Stimulated activated CD8-positive, alpha-beta memory T cell treated with anti-CD3 and anti-CD28 coated beads, Interleukin-4, amount 100 ng/mL, for 48 hours (primary cell): ENCODE measurements around the gene TBPL1.

Source experiments
- DNase-seq: peaks from one replicate; pipeline ENCODE4 v3.0.0-alpha.2; 2020

Gene TBPL1

DNA sequence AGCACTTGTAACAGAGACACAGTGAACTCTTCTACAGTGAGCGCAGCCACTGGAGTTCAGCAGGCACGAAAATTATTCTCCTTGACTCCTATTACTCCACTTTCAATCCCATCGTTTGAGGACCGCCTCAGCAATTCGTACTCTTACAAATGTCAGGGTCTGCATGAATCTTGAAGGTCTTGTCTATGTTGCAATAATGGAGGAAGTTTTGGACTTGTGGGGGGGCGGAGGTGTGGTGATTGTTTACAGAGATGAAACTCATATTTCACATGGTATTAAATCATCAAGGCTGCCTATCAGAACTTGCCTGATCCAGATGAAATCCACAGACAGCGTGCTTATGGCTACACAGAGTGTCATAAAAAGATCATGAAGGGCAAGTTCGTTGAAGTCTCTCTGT, 57.4 kb downstream of the TBPL1 start:
- DNase-seq, result no peak

DNA sequence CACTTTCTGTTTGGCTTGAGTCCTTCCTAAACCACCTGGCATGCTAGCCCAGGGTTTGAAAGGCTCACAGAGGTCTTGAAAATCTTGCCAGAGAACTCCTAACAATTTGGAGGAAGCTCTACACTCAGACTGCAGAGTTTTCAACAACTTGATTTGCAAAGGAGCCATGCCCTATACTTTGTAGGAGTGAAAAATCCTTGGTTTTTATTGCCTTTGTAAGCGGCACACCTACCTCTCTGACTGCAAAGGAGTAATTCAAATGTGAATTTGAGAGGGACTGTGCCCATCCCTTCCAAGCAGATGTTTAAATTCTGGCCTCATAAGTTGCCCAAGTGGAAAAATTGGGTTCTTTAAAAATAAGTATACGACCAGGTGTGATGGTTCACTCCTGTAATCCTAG, 58.0 kb downstream of the TBPL1 start:
- no peak for DNase-seq

DNA sequence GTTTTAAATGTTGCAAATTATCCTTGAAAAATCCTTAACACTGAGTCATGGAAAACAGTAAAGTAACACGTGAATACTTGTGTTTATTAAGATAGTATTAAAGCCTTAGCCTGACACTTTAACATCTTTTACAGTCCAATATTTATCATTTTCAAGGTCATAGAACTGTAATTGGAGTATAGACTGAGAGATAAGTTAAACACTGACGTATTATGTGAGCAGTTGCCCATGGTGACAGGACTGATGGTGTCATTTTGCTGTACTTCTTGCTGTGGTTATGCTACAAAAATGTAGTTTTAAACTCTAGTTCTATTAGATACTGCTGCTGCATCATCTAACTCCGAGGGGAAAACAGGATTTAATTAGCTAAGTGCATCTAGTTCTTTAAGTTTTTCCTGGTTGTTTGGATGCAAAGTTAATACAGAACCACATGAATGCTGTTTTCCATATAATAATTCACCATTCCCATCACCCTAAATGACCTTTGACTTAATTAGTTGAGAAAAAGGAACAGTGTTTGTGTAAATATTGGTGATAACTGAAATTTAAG, 61.6 kb downstream of the TBPL1 start:
- DNase-seq, result no peak

DNA sequence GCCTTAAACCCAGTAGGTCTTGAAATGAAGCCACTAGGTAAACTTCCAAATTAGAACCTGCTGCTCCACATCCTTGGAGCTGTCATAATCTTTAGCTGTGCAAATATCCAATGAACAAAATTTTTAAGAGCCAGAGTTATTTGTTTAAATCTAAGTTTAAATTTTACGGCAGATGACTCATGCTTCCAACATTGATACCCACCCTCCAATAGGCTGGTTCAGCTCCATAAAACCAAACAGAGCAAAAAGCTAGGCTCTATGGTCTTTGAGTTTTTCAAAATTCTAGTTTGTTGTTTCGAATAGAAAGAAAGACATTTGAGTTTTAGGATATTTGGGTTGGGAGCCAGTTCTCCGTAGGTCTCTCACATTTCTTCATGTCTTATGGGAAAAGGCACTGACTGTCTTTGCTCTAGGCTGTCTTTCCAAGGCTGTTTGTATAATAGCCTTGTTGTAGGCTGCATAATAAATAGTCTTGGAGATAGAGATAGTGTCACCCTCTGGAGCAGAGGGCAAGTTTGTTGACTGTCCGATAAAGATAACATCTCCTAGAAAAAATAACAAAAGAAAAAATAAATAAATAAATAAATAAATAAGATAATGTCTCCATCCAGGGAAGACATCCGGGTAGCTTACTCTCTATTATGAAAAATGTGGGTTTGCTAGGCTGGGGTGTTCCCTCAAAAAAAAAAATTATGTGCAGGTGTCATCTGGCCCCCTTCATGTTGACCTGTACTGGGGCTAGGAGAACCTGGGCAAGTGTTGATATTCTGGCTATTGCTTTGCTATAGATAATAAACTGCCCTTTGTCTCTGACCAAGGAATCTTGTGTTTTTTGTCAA, 62.9 kb downstream of the TBPL1 start:
- no peak for DNase-seq

DNA sequence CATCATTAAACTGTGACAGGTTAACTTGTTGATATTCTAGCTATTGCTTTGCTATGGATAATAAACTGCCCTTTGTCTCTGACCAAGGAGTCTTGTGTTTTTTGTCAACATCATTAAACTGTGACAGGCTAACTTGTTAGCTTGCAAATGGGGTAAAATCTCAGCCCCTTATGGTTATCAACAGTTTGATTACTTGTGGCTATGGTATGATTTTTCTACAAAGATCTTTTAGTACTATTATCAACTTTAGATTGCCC, 63.5 kb downstream of the TBPL1 start:
- DNase-seq, result no peak

DNA sequence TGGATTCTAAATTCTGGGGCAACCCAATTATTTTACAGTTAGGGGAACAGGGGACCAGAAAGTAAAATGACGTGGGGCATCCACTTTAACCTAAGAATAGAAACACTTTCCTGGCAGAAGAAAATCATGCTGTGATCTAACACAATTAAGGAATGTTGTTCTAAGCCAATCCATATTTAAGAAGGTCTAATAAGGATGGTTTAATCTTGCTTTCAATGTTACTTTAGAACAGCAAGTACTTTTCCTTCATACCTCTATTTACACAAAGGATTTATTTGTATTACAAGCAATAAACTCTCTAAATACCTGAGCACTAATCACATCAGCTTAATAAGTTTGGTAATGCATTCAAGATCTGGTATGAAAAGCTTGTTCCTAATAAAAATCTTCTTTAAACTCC, 67.0 kb downstream of the TBPL1 start:
- no peak for DNase-seq

DNA sequence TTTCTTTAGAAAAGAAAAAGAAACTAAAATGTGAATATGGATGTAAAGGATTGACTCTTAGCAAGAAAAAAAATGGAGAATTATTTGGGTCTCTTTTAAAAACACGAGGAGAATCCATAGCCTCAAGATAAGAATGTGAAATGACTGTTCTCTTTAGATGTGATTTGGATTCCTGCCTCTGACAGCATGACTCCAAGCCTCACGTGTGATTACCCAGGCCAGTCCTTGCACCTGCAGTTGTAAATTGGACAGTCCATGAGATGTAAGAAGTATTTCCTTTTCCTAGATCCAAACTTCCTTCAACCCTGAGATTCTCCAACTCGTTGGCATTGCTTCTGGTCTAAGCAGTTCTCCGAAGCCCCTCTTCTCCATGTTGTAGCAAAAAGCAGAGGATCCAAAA, 67.5 kb downstream of the TBPL1 start:
- no peak for DNase-seq

DNA sequence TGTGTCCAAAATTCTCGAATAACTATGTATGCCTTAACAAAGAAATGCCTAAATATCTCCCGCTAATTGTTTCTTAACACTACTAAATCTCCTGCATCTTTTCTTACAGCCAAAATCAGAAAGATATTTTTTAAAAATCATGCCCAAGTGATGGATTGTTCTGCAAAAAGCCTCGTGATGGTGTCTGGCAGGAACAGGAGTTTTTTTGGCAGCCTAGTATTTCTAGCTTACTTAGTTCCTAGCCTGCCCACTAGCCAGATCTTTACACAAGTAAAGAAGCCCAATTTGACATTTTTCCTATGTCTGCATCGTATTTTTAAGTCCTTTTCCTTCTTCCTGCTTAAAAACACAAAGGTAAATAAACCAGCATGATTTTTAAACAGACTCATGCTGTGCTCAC, 67.9 kb downstream of the TBPL1 start:
- DNase-seq, result no peak

DNA sequence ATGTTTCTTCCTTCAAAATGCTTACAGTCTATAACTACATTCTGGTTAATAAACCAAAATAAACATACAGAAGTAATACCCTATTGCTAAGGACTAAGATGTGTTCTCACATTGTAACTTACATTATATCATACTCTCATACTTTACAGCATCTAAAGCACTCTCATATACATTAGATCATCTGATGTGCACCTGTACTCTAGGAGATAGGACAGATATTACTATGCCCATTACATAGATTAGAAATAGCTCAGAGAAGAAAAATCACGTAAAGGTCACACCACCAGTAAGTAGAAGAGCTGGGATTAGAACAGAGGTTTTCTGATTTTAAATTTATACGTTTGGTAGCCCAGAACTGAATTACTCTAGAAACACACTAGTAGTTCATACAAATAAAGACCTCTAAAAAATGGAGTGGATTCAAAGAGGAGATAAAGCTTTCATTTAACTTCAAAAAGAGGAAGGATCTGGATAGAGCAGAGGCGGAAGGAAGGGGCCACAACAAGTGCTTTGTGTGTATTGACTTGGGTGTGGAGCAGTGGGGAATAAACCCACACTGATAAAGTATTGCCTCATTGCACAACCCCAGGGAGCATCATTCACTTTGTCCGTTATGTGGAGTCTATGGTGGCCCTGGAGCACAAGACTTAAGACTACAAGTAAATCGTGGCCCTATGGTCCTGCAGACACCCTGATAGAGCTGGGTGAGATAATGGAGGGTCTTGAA, 68.5 kb downstream of the TBPL1 start:
- DNase-seq, result no peak

DNA sequence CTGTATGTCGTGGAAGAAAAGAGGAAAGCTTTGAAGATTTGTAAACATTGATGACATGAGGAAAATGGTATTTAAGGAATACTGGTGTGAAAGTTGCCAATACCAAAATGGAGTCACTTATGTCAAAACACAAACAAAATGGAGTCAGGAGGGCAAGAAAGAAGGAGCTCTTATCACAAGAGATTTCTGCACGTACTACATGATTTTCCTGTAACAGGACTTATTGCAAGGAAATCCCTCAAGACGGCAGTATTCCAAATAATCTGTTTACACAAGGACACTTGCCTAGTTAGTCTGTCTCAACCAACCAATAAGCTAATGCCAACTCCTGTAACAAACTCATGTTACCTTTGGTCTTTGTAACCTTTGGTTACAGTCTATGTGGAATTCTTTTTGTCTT, 69.6 kb downstream of the TBPL1 start:
- DNase-seq, result no peak

DNA sequence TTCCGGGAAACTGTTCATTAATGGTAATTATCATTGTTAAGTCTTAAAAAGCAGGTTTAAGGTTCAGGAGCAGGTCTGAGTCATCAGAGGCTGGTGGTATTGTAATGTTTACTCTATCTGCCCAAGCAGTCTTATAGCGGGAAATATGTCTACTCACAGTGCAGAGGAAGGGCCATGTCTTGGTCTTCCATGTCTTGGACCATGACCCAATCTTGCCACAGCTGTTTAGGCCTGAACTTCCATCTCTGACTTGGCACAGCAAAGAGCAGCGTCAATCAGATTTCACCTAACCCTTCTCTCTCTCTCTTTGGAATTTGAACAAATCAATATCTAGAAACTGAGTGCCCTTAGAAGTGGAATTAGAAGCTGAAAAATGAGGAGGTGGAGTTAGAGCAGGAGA, 73.6 kb downstream of the TBPL1 start:
- DNase-seq, result no peak

DNA sequence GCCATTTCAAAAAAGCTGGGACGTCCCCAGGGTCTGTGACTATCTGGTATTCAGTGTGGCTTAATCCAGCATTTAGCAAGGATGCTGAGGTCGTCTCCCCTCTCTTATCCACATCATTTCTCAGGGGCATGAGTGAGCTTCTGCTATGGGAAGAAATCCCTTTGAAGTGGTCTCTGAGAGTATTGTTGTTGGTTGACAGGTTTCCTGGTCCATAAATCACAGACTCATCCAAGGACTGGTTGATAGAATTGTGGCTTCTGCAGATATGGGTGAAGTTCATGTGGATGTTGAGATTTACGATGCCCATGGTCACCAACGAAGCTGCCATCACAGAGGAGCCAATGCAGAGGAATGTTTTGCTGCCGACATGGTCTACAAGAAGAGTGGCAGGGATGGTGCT, 75.4 kb downstream of the TBPL1 start:
- no peak for DNase-seq

DNA sequence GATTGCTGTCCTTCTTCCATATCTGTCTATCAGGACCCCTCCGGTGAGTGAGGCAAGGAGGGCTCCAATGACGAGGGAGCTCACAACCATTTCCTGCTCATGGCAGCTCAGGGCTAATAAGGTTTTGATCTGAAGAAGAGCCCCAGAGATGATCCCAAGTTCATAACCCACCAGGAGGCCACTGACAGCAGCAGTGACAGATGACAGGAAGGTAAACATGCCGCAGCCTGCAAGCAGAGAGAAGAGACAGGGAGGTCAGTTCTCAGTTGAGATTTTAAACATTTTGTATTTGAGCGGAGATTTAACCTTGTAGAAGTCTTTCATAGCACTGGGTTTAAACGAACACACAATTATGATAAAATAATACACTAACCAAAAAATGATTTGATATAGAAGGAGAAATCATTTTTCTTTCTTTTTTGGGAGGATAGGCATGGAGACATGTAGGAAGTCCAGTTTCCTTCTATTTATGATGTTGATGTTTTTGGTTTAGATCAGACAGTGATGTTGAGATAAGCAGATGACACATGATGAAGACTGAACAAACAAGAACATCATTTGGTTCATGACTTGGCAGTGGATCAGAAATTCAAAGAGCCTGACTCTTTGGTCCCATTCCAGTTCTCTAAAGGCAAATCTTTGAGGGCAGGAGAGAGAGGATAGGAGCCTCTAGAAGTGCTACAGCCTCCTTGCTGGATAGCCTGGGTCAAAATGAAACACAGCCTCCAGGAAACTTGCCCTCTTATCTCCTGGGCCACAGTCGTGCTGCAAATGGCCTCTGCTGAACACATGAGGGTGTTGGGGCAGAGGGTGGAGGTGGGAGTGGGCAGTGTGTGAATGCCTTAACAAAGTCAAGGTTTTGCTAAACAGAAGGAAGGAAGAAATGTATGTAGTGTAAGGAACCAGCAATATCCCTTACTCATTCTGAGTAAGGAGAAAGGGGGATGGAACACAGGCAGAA, 76.8 kb downstream of the TBPL1 start:
- no peak for DNase-seq

DNA sequence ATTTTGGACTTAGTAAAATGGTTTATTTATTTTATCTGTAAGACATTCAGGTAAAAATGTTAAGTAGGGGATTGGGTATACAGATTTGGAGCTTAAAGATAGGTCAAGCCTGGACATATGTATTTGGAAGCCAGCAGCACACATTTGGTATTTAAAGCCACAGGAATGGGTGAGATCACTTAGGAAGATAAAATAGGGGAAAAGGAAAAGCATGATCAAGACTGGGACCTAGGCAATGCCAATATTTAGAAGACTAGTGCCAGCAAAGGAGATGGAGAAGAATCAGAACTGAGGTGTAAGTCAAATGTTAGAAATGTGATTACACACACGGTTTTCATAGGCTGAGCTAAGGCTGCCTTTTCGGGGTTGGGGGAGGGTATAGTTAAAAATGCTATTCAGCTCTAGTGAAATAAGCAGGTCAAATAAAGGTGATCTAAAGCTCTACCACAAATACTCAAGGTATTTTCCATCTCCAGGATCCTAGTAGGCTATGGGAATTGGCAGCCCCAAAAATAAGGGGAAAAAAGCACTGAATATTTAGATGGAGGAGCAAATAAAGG, 78.8 kb downstream of the TBPL1 start:
- no peak for DNase-seq

DNA sequence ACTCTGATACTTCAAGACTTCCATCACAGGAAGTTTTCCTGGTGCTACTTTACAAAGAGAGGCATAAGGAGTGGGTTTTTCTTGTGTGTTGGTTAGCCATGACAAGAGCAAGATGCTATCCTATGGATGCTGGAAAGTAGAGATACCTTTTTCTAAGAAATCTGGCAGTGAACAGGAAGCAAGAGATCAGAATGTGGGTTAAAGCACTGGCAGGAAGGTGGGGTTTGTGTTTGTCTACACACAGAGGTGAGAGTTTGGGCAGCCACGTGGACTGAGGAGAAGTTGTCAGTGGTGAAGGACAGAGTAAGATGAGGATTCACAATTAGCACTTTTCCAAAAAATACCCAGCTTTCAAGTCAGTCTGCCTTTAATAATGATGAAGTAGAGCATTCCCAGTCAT, 81.5 kb downstream of the TBPL1 start:
- no peak for DNase-seq

DNA sequence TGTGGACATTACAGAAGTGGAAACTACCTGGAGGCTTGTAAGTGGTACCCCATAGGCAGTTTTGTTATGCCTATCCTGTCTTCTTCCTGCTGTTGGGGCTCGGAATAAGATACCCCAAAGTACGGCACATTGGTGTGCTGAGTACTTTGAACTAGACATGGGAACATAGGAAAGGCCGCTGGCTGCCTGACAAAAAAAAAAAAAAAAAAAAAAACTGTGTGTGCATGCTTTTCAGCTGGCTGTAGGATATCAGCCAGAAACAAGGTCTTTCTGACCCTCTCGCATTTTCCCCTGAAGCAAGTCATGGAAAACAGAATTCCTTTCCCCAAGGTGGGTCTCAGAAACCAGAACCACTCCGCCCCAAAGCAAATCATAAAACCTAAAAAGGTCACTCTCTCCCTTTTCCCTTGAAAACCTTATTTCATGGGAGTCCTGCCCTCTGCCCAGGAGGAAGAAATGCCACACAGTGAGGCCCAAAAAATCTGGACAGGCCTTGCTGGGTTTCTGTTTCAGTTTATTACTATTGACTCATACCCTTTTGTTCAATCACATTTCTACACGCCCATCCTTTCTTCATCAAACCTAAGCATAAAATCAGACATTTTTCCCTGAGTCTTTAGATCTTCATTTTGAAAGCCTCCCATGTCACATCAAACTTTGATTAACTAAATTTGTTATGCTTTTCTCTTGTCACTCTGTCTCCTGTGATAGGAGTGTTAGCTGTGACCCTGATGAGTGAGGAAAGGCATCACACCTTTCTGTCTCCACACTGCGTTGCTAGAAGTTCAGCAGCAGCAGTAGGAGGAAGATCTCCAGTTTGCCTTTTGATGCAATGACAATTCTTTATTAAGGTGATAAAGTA, 82.2 kb downstream of the TBPL1 start:
- DNase-seq, result no peak

DNA sequence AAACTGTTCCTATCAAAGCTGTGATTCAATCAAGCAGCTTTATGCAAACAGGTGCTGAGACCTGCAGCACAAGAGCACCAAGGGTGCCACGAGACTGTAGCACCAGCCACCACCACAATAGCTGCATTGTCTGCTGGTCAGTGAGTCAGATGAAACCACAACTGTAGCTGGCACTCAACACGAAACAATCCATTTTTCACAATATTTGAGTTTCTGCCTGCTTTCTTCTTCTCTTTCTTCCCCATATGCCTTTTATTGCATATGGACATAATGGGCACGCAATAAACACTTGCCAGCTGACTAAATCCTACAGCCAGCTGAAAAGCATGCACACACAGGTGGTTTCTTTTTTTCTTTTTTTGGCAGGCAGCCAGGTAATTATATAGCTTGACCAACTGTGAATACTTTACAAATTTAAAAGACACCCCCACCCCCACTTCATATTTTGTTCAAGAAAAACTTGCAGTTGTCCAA, 82.8 kb downstream of the TBPL1 start:
- no peak for DNase-seq

DNA sequence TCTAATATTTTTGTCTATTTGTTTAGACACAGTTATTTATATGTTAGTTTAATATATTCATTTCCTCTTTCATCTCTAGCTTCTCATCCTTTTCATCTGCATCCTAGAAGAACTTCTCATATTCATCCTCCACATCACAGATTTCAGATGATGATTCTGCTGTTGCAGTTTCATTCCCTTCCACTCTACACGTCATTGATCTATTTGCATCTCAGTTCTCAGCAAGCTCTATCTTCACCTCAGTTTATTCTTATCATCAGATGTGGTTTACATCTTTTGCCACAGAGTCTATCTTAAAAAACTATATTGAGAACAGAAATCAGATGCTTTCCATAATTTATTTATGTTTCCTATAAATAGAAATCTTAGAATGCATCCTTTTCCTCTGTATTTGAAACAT, 86.1 kb downstream of the TBPL1 start:
- DNase-seq, result no peak
